Neuronal stem cell (in vitro differentiated cells): ENCODE results near the gene AGAP1.

Experiments
- DNase-seq: peaks from one replicate; pipeline ENCODE4 v3.0.0-alpha.2; 2013; ENCODE audit warnings: low spot score
- H2AFZ ChIP-seq: one replicate; pipeline ENCODE4 v1.6.1; 2013; ENCODE audit warnings: mild to moderate bottlenecking, low read length, inconsistent platforms
- H2AK5ac ChIP-seq: 2 replicates; pipeline ENCODE4 v1.6.1; 2013; ENCODE audit warnings: low read depth, mild to moderate bottlenecking, inconsistent platforms, low read length, moderate library complexity, mixed read lengths
- H2BK120ac ChIP-seq: 2 replicates; pipeline ENCODE4 v1.6.1; 2013; ENCODE audit warnings: low read depth, mild to moderate bottlenecking, inconsistent platforms, low read length, moderate library complexity, mixed read lengths
- H2BK12ac ChIP-seq: one replicate; pipeline ENCODE4 v1.6.1; 2013; ENCODE audit warnings: low read length, inconsistent platforms
- H2BK15ac ChIP-seq: 2 replicates; pipeline ENCODE4 v1.6.1; 2013; ENCODE audit warnings: mild to moderate bottlenecking, low read length, inconsistent platforms, mixed read lengths
- H2BK5ac ChIP-seq: one replicate; pipeline ENCODE4 v1.6.1; 2013; ENCODE audit warnings: inconsistent platforms, mild to moderate bottlenecking, low read length, moderate library complexity
- H3K14ac ChIP-seq: one replicate; pipeline ENCODE4 v1.6.1; 2013; ENCODE audit warnings: low read length, inconsistent platforms
- H3K18ac ChIP-seq: 2 replicates; pipeline ENCODE4 v1.6.1; 2013; ENCODE audit warnings: low read length, inconsistent platforms
- H3K23ac ChIP-seq: 2 replicates; pipeline ENCODE4 v1.6.1; 2013; ENCODE audit warnings: low read depth, mild to moderate bottlenecking, mixed read lengths, low read length, inconsistent platforms; ENCODE audit not compliant: poor library complexity
- H3K27ac ChIP-seq: replicated peaks from 3 replicates; pipeline ENCODE4 v1.5.1; 2013; ENCODE audit warnings: low read length, inconsistent platforms
- H3K27me3 ChIP-seq, 3 experiments: 2 replicates each; pipeline ENCODE4 v1.6.1; 2013; ENCODE audit warnings: low read length in 3 of 3, mild to moderate bottlenecking in 2 of 3, inconsistent platforms in 1 of 3, low read depth in 1 of 3, mixed read lengths in 1 of 3, moderate library complexity in 1 of 3; ENCODE audit not compliant: control insufficient read depth in 3 of 3, insufficient read depth in 3 of 3
- H3K36me3 ChIP-seq, 2 donors: replicated peaks in 1 of 2; 2 replicates each; pipeline ENCODE4 v1.6.1; 2013; ENCODE audit warnings: low read length in 2 of 2; ENCODE audit not compliant: control insufficient read depth in 2 of 2, insufficient read depth in 2 of 2
- H3K4ac ChIP-seq: 2 replicates; pipeline ENCODE4 v1.6.1; 2013; ENCODE audit warnings: inconsistent platforms, mild to moderate bottlenecking, low read length, moderate library complexity
- H3K4me1 ChIP-seq, 2 donors: 1 replicate in 1 of 2; 2 replicates in 1 of 2; pipeline ENCODE4 v1.6.1; 2013; ENCODE audit warnings: low read length in 2 of 2, low read depth in 1 of 2; ENCODE audit not compliant: control insufficient read depth in 2 of 2, insufficient read depth in 1 of 2
- H3K4me2 ChIP-seq: one replicate; pipeline ENCODE4 v1.6.1; 2013; ENCODE audit warnings: mild to moderate bottlenecking, low read length, inconsistent platforms; ENCODE audit not compliant: insufficient read depth, poor library complexity, severe bottlenecking
- H3K4me3 ChIP-seq, 2 donors: 2 replicates each; pipeline ENCODE4 v1.5.1; 2013; ENCODE audit warnings: low read length in 2 of 2, mild to moderate bottlenecking in 2 of 2, inconsistent platforms in 1 of 2, moderate library complexity in 1 of 2
- H3K79me1 ChIP-seq: one replicate; pipeline ENCODE4 v1.6.1; 2013; ENCODE audit warnings: low read depth, mild to moderate bottlenecking, inconsistent platforms, low read length, moderate library complexity
- H3K9ac ChIP-seq: one replicate; pipeline ENCODE4 v1.6.1; 2013; ENCODE audit warnings: mild to moderate bottlenecking, low read depth, low read length, inconsistent platforms; ENCODE audit not compliant: poor library complexity
- H3K9me3 ChIP-seq, 2 donors: replicated peaks in 1 of 2; 2 replicates each; pipeline versions ENCODE3 to v1.6.1; 2013; ENCODE audit warnings: low read length in 2 of 2, mild to moderate bottlenecking in 2 of 2, inconsistent platforms in 1 of 2, low read depth in 1 of 2, mixed read lengths in 1 of 2, moderate library complexity in 1 of 2; ENCODE audit not compliant: control insufficient read depth in 2 of 2, insufficient read depth in 1 of 2
- H4K8ac ChIP-seq: one replicate; pipeline ENCODE4 v1.6.1; 2013; ENCODE audit warnings: low read depth, mild to moderate bottlenecking, inconsistent platforms, low read length, moderate library complexity
- H4K91ac ChIP-seq: one replicate; pipeline ENCODE4 v1.6.1; 2013; ENCODE audit warnings: low read length, low read depth, mild to moderate bottlenecking, inconsistent platforms; ENCODE audit not compliant: poor library complexity
- WGBS, 2 donors: extraction: QIAGEN DNeasy Blood & Tissue Kit; methylation state at CpG; one replicate each; pipeline ENCODE4 v1.1.7; 2013; ENCODE audit warnings: missing lambda C conversion rate in 2 of 2, mixed read lengths in 1 of 2; ENCODE audit not compliant: insufficient read length in 2 of 2, insufficient replicate concordance in 1 of 2; ENCODE audit errors: extremely low coverage in 2 of 2; 5-methylcytosine and 5-hydroxymethylcytosine counted together

The AGAP1 gene

DNA sequence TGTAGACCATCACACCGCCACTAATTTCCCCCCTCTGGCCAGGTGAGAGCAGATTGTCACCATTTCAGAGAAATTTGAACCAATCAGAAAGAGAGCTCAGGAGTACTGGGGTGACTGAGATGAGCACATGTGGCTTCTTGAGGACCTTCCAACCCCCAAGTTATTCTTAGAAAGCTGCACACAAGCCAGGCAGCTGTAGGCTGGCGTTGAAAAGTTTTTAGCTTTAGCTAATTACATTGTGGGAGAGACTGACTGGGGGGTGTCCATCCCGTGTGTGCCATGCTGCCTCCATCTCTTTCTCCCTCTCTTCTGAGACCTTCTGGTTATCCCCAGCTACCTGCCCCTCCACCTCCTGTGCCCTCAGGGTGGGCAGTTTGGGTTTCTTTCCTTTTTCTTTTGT is 154.0 kb downstream of the AGAP1 start:
- no peak for DNase-seq
- Histone ChIP-seq H3K18ac (no peak overlapping the region), H3K14ac (peak overlapping the region; percentile 11), H4K8ac (no peak overlapping the region), H2BK5ac (no peak overlapping the region), H3K79me1 (peaks cover 8% of the 10 kb centered on the region), H2AK5ac (no peak overlapping the region), H2BK120ac (no peak overlapping the region), H3K23ac (no peak overlapping the region), H3K4ac (no peak overlapping the region), H3K27me3 (no peaks in the 10 kb centered on the region), H3K9ac (no peak overlapping the region), H3K4me2 (no peak overlapping the region), H3K27ac (no peak overlapping the region), H3K4me3 (no peak overlapping the region), H4K91ac (no peak overlapping the region), H3K4me1 (peaks cover 0 to 5% of the 10 kb centered on the region in 2 donors), H2BK15ac (no peak overlapping the region), H3K9me3 (peaks cover 0 to 1% of the 10 kb centered on the region in 2 donors), H2AFZ (no peak overlapping the region), H2BK12ac (no peak overlapping the region), H3K36me3 (no peaks in the 10 kb centered on the region)
- WGBS, 2 donors = no CpG with 5 or more reads among the region's 3 CpGs

DNA sequence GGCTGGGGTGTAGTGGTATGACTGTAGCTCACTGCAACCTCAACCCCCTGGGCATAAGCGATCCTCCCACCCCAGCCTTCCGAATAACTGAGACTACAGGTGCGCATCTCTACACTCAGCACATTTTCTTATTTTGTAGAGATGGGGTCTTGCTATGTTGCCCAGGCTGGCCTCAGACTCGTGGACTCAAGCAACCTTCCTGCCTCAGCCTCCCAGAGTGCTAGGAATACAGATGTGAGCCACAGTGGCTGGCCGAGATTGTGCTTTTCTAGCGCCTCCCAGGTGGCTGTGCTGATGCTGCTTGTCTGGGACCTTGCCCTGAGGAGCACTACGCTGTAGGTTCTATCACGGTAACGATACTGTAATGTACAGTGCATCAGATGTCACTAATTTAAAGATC is 155.6 kb downstream of the AGAP1 start:
- Histone ChIP-seq H3K9ac (no peak overlapping the region), H4K91ac (no peak overlapping the region), H4K8ac (no peak overlapping the region), H3K4me3 (no peak overlapping the region), H3K79me1 (peaks cover 9% of the 10 kb centered on the region), H3K4ac (no peak overlapping the region), H2BK5ac (no peak overlapping the region), H3K36me3 (no peaks in the 10 kb centered on the region), H2AFZ (no peak overlapping the region), H2BK15ac (no peak overlapping the region), H2BK120ac (no peak overlapping the region), H3K14ac (no peak overlapping the region), H3K4me1 (peaks cover 6% of the 10 kb centered on the region in 2 donors), H2BK12ac (no peak overlapping the region), H3K27me3 (no peaks in the 10 kb centered on the region), H3K27ac (no peak overlapping the region), H3K9me3 (peaks cover 0 to 1% of the 10 kb centered on the region in 2 donors), H3K4me2 (no peak overlapping the region), H3K23ac (no peak overlapping the region), H3K18ac (no peak overlapping the region), H2AK5ac (no peak overlapping the region)
- no CpG with 5 or more reads among the region's 9 CpGs for WGBS, 2 donors
- no peak for DNase-seq

DNA sequence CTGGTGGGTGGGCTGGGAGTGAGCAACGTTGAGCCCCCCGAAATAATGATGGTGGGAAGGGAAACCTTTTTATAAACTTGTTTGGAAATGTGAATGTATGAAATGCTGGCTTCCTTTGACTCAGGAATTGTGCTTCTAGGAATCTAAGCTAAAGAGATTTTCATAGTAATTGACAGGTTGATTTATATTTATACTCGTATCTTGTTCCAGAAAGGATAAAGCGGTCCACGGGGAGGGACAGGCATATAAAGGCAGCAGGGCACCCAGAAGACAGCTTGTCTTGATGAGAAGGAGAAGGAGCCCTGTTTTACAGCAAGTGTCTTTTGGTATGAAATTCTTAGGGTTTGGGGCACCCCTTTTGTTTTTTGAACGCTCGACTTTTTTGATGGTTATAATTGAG is 157.8 kb downstream of the AGAP1 start:
- H2AK5ac ChIP-seq = no peak overlapping the region
- no peak overlapping the region for H2BK5ac ChIP-seq
- H3K27me3 ChIP-seq = no peaks in the 10 kb centered on the region
- no peak overlapping the region for H3K4me3 ChIP-seq
- H2BK120ac ChIP-seq = no peak overlapping the region
- no peak overlapping the region for H3K4me2 ChIP-seq
- no peak overlapping the region for H3K14ac ChIP-seq
- peaks cover 7% of the 10 kb centered on the region for H3K79me1 ChIP-seq
- no peak overlapping the region for H2AFZ ChIP-seq
- H4K91ac ChIP-seq = no peak overlapping the region
- no peak overlapping the region for H2BK12ac ChIP-seq
- H3K23ac ChIP-seq = no peak overlapping the region
- no peaks in the 10 kb centered on the region for H3K36me3 ChIP-seq
- H3K9ac ChIP-seq = no peak overlapping the region
- no peak overlapping the region for H2BK15ac ChIP-seq
- WGBS, 2 donors = no CpG with 5 or more reads among the region's 7 CpGs
- peaks cover 4 to 16% of the 10 kb centered on the region in 2 donors for H3K4me1 ChIP-seq
- H3K18ac ChIP-seq = no peak overlapping the region
- H3K27ac ChIP-seq = no peak overlapping the region
- no peak for DNase-seq
- H4K8ac ChIP-seq = no peak overlapping the region
- no peaks in the 10 kb centered on the region for H3K9me3 ChIP-seq
- no peak overlapping the region for H3K4ac ChIP-seq

DNA sequence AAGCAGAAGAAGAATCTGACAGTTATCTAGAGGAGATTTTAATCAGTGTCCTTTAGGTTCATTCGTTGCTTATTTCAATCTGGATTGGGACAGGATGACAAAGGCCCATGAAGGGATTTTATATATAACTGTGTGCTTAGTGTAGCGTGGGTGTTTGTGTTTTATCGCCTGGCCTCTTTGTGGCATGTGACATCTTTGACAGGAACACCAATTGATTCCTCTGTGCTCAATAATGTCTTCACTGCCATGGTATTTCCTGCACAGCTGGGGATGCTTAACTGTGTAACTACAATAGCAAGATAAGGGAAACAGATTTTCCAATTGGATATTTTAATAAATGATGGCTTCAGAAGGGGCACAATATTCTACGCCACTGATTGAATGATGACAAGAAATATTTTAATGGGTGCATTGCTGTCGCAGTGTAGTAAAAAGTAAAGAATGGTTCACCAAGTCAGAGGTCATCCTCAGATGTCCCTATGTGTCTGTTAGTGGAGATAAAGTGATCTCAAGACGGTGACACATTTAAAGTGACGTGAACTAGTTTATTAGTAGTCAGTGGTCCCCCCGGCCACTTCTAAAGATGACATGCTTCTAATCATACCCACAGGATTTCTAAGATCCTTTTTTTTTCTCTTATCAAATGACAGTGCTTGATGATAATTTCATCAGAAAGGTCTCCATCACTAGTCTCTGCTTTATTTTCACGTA is 160.4 kb downstream of the AGAP1 start:
- no peak overlapping the region for H2BK15ac ChIP-seq
- no peak overlapping the region for H2BK120ac ChIP-seq
- no peak overlapping the region for H3K18ac ChIP-seq
- no peak overlapping the region for H3K14ac ChIP-seq
- H3K9ac ChIP-seq = no peak overlapping the region
- H3K4ac ChIP-seq = no peak overlapping the region
- H3K79me1 ChIP-seq = peaks cover 7% of the 10 kb centered on the region
- H2BK12ac ChIP-seq = no peak overlapping the region
- no peak overlapping the region for H4K91ac ChIP-seq
- no peak overlapping the region for H2AK5ac ChIP-seq
- peaks cover 13 to 33% of the 10 kb centered on the region in 2 donors for H3K4me1 ChIP-seq
- no peak overlapping the region for H3K23ac ChIP-seq
- no peak overlapping the region for H2AFZ ChIP-seq
- no peak for DNase-seq
- no peak overlapping the region for H4K8ac ChIP-seq
- no peaks in the 10 kb centered on the region for H3K36me3 ChIP-seq
- no peak overlapping the region for H3K4me3 ChIP-seq
- H3K9me3 ChIP-seq = no peaks in the 10 kb centered on the region
- H2BK5ac ChIP-seq = no peak overlapping the region
- H3K27ac ChIP-seq = no peak overlapping the region
- WGBS, 2 donors = no CpG with 5 or more reads among the region's 9 CpGs
- H3K4me2 ChIP-seq = no peak overlapping the region
- no peaks in the 10 kb centered on the region for H3K27me3 ChIP-seq
